ENCODE data around the gene SMIM15.

DNA sequence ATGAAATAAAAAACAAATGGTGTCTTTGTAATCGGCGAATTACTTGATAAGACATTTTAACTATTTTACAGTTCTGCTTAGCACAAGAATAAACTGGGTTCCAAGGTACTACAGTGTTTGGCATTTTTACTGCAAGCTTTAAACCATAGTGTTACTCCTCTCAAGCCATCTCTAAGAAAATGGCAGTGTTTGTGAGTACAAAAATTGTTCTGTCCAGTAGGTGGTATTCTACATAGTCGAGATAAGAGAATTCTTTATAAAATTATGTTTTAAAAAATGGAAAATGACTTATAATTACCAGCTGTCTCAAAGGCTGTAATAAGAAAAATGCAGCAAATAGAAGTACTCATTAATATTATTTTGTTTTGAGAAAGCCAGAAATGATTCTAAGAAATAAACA lies 3.2 kb downstream of the SMIM15 start:
- TF ChIP-seq, protein P1, sequence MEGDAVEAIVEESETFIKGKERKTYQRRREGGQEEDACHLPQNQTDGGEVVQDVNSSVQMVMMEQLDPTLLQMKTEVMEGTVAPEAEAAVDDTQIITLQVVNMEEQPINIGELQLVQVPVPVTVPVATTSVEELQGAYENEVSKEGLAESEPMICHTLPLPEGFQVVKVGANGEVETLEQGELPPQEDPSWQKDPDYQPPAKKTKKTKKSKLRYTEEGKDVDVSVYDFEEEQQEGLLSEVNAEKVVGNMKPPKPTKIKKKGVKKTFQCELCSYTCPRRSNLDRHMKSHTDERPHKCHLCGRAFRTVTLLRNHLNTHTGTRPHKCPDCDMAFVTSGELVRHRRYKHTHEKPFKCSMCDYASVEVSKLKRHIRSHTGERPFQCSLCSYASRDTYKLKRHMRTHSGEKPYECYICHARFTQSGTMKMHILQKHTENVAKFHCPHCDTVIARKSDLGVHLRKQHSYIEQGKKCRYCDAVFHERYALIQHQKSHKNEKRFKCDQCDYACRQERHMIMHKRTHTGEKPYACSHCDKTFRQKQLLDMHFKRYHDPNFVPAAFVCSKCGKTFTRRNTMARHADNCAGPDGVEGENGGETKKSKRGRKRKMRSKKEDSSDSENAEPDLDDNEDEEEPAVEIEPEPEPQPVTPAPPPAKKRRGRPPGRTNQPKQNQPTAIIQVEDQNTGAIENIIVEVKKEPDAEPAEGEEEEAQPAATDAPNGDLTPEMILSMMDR (IDR thresholded peaks at IDR 0.05 in 4 of 5, conservative IDR thresholded peaks at IDR 0.05 in 1 of 5) = no peak
- no peak for TF ChIP-seq POLR2A (IDR thresholded peaks at IDR 0.05)
